Heart left ventricle (tissue), 13 donors: ENCODE results near the gene AHDC1.

Experiments
- POLR2A ChIP-seq, 2 donors: fragments of 450-650 bp; IDR thresholded peaks; one replicate each; pipeline ENCODE4 v1.6.1; 2017; ENCODE audit warnings: antibody characterized with exemption in 2 of 2, mild to moderate bottlenecking in 2 of 2, moderate library complexity in 2 of 2
- TF ChIP-seq, protein P1 (sequence below), 12 donors: fragments of 200-600 bp; sonication (generic) in 4 of 12; IDR thresholded peaks; one replicate each; pipeline versions ENCODE4 v1.5.0 to v1.8.0; 2018 to 2022; ENCODE audit warnings: antibody characterized with exemption in 12 of 12, mild to moderate bottlenecking in 5 of 12
- donor health status: ischemic (EF 13 %, LVEDD 7.1; RV severe dilation, severe dysfunction).
- donor health status: DM: no; HTN: yes; CAD: no.
- donor health status: DM: no; HTN: no; CAD: no.
- donor health status: ischemic (EF 25% LVEDD 6.9; RV normal size, moderate dysfunction).
- donor health status: ischemic (EF 25% LVEDD 5.7; RV mildly dilated, moderate dysfunction).
- donor health status: ischemic (EF 35%, LVEDD 5.7; RV mildly dilated, moderate dysfunction).
- donor health status: nonischemic (EF 11% LVEDD 7.7; RV severe dilation, severe dysfunction).
- donor health status: DM: yes; HTN: yes; CAD: no.
- donor health status: PGD.
- donor health status: ischemic (EF 29% LVEDD 5.4; RV normal size, mild dysfunction).
- donor health status: nonischemic (EF 23%, LVEDD 6.1; RV moderate dilation, normal function).

GRCh38 chr1:27609618-27610240, 5.8 kb upstream of the AHDC1 start:
- TF ChIP-seq POLR2A (IDR thresholded peaks at IDR 0.05), result no peak
- TF ChIP-seq, protein P1, sequence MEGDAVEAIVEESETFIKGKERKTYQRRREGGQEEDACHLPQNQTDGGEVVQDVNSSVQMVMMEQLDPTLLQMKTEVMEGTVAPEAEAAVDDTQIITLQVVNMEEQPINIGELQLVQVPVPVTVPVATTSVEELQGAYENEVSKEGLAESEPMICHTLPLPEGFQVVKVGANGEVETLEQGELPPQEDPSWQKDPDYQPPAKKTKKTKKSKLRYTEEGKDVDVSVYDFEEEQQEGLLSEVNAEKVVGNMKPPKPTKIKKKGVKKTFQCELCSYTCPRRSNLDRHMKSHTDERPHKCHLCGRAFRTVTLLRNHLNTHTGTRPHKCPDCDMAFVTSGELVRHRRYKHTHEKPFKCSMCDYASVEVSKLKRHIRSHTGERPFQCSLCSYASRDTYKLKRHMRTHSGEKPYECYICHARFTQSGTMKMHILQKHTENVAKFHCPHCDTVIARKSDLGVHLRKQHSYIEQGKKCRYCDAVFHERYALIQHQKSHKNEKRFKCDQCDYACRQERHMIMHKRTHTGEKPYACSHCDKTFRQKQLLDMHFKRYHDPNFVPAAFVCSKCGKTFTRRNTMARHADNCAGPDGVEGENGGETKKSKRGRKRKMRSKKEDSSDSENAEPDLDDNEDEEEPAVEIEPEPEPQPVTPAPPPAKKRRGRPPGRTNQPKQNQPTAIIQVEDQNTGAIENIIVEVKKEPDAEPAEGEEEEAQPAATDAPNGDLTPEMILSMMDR (IDR thresholded peaks at IDR 0.05), result no peak
